Measurements from ENCODE around the gene IFT20.
"Not testable (repeated sequence)": the region's sequence is repeated elsewhere in the genome, so short reads cannot be mapped to it uniquely, and the experiment has no call there.

IFT20 gene

DNA sequence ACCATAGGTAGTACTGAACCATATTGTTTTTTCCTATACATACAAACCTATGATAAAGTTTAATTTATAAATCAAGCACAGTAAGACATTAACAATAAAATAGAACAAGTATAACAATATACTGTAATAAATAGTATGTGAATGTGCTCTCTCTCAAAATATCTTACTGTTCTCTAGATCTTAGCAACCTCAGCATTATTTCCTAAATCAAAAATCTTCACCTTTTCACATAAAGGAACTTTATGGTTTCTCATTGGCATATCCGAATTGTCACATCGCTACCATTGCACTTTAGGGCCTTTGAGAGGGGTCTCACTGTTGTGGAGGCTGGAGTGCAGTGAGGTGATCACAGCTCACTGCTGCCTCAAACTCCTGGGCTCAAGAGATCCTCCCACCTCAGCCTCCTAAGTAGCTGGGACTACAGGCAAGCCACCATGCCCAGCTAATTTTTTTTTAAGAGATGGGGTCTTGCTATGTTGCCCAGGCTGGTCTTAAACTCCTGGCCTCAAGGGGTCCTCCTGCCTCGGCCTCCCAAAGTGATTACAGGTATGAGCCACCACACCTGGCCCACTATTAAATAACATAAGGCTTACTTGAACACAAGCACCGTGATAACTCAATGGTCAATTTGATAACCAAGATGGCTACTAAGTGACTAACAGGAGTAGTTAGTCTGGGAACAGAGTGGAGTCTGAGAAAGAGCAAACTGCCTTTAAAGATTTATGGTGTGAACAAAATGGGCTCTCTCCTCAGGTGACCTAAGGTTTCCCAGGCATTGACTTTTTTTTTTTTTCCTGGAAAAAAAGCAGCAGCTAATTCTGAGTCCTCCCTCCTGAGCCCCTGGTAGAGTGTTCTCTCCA lies 19.2 kb downstream of the IFT20 start:
- DNase-seq (ENCODE audit: low spot score), result no peak

GRCh38 chr17:28313841-28314240 lies 21.4 kb downstream of the IFT20 start:
- DNase-seq (ENCODE audit: low spot score), result no peak

- no peak for DNase-seq (ENCODE audit: low spot score)
These were observed 28.3 kb downstream of the IFT20 start for GRCh38 chr17:28306954-28307401.

GRCh38 chr17:28298449-28298848 lies 36.8 kb downstream of the IFT20 start:
- DNase-seq (ENCODE audit: low spot score), result no peak

GRCh38 chr17:28295677-28296578 lies 39.3 kb downstream of the IFT20 start:
- DNase-seq (ENCODE audit: low spot score), result no peak

- no peak for DNase-seq (ENCODE audit: low spot score)
These were observed 41.3 kb downstream of the IFT20 start for GRCh38 chr17:28293994-28294393.

- DNase-seq (ENCODE audit: low spot score), result not testable (repeated sequence)
These were observed 42.4 kb downstream of the IFT20 start for GRCh38 chr17:28292878-28293277.

- DNase-seq (ENCODE audit: low spot score), result no peak
These were observed 43.4 kb downstream of the IFT20 start for GRCh38 chr17:28291780-28292330.

DNA sequence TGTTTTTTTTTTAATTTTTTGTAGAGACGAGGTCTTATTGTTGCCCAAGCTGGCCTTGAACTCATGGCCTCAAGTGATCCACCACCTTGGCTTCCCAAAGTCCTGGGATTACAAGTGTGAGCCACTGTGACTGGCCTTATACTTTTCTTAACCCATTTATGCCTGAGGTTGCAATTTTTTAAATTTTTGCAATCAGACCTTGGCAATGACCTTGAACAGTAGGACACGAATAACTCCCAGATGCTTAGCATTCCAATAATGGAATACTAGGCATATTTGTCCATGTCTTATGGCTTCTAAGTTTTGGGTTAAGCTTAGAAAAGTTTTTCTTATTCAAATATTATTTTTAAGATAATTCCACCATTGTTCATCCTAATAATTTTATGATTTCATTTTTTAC lies 44.6 kb downstream of the IFT20 start:
- DNase-seq (ENCODE audit: low spot score), result no peak

GRCh38 chr17:28285965-28286364 lies 49.3 kb downstream of the IFT20 start:
- no peak for DNase-seq (ENCODE audit: low spot score)

DNA sequence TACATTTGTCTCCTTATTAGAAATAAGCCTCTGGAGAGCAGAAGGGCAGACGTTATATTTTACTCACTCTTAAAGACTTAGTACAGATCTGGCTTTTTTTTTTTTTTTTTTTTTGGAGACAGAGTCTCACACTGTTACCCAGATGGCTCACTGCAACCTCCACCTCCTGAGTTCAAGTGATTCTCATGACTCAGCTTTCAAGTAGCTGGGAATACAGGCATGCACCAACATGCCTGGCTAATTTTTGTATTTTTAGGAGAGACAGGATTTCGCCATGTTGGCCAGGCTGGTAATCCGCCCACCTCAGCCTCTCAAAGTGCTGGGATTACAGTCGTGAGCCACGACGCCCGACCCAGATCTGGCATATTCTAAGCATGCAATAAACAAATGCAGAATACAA lies 52.7 kb downstream of the IFT20 start:
- no peak for DNase-seq (ENCODE audit: low spot score)

GRCh38 chr17:28280826-28281225 lies 54.4 kb downstream of the IFT20 start:
- no peak for DNase-seq (ENCODE audit: low spot score)

DNA sequence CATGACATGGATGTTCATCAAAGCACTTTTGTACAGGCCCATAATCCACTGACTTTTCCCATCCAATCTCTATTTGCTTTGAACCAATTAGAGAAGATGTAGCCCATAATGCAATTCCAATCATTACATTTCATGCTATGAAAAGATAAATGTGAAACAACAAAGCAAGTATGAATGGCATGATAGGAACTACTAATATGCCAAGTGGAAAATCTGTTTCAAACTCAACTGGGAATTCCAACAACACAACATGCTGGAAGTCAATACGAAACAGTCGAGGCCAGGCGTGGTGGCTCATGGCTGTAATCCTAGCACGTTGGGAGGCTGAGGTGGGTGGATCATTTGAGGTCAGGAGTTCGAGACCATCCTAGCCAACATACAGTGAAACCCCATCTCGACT lies 55.9 kb downstream of the IFT20 start:
- DNase-seq (ENCODE audit: low spot score), result no peak
